Smooth muscle cell (in vitro differentiated cells): ENCODE data around the gene SLC9B2. TPM values are rescaled to one million over a fixed set of nuclear protein-coding genes. Genes with fewer than 3 reads are reported as not detected.

Experiments used
- DNase-seq: peaks from one replicate; lab custom pipeline; 2025; ENCODE audit not compliant: unreplicated experiment; lab: John Stamatoyannopoulos, UW
- H2AFZ ChIP-seq: fragments of 200-600 bp; sonication (generic); 2 replicates; pipeline ENCODE4 v1.6.0; 2016; ENCODE audit warnings: antibody characterized with exemption, low read depth, mild to moderate bottlenecking
- H3F3A ChIP-seq: fragments of 200-600 bp; sonication (generic); 2 replicates; pipeline ENCODE4 v1.6.0; 2017; ENCODE audit warnings: antibody characterized with exemption, low read depth
- H3K27ac ChIP-seq: fragments of 200-600 bp; sonication (generic); 2 replicates; pipeline ENCODE4 v1.5.1; 2016; ENCODE audit warnings: low read depth, mild to moderate bottlenecking
- H3K27me3 ChIP-seq: fragments of 200-600 bp; sonication (generic); 2 replicates; pipeline ENCODE4 v1.6.1; 2016; ENCODE audit warnings: low read depth, mild to moderate bottlenecking
- H3K36me3 ChIP-seq: fragments of 200-600 bp; sonication (generic); 2 replicates; pipeline ENCODE4 v1.5.1; 2016; ENCODE audit warnings: low read depth
- H3K4me1 ChIP-seq: fragments of 200-600 bp; sonication (generic); 2 replicates; pipeline ENCODE4 v1.5.1; 2016; ENCODE audit warnings: low read depth
- H3K4me2 ChIP-seq: fragments of 200-600 bp; sonication (generic); 2 replicates; pipeline ENCODE4 v1.6.0; 2016; ENCODE audit warnings: mild to moderate bottlenecking
- H3K4me3 ChIP-seq: fragments of 200-600 bp; sonication (generic); 2 replicates; pipeline ENCODE4 v1.5.1; 2016; ENCODE audit warnings: mild to moderate bottlenecking
- H3K79me2 ChIP-seq: fragments of 200-600 bp; sonication (generic); 2 replicates; pipeline ENCODE4 v1.6.0; 2016; ENCODE audit warnings: low read depth, mild to moderate bottlenecking
- H3K9ac ChIP-seq: fragments of 200-600 bp; sonication (generic); 2 replicates; pipeline ENCODE4 v1.6.0; 2016; ENCODE audit warnings: low read depth
- H3K9me3 ChIP-seq: fragments of 200-600 bp; sonication (generic); replicated peaks from 2 replicates; pipeline ENCODE4 v1.5.1; 2016; ENCODE audit warnings: low read depth
- H4K20me1 ChIP-seq: fragments of 200-600 bp; sonication (generic); 2 replicates; pipeline ENCODE4 v1.6.0; 2016; ENCODE audit warnings: low read depth
- CTCF ChIP-seq: fragments of 200-600 bp; sonication (generic); IDR thresholded peaks from 2 replicates; pipeline ENCODE4 v1.5.1; 2017; ENCODE audit warnings: borderline replicate concordance, mild to moderate bottlenecking, antibody characterized with exemption; ENCODE audit not compliant: insufficient read depth, poor library complexity, severe bottlenecking
- WGBS: methylation state at CpG from one replicate; pipeline ENCODE4 v1.1.7; 2016; ENCODE audit warnings: low lambda C conversion rate; 5-methylcytosine and 5-hydroxymethylcytosine counted together
- polyA plus RNA-seq: library from polyadenylated mRNA; unstranded; fragments of >200 nt; fragmentation: Nextera tagmentation; extraction: Ambion mirVana; gene quantifications from 2 replicates; pipeline ENCODE4 v1.2.1, GENCODE V29; 2016
- total RNA-seq: library from RNA; depleted of rRNA; stranded (reverse); fragments of >200 nt; gene quantifications from 2 replicates; pipeline ENCODE4 v1.2.3, GENCODE V29; 2014

Gene SLC9B2
- total and polyA plus RNA-seq, 2 experiments from 2014 or later = 4.5 to 11.2 TPM

- no peaks in the 10 kb centered on the region for H3K36me3 ChIP-seq
- no peak overlapping the region for H3K27ac ChIP-seq
- H3K79me2 ChIP-seq = no peaks in the 10 kb centered on the region
- no peaks in the 10 kb centered on the region for H3K9me3 ChIP-seq
- H3K4me1 ChIP-seq = no peaks in the 10 kb centered on the region
- no peak for DNase-seq
- H3K9ac ChIP-seq = no peak overlapping the region
- no peak for TF ChIP-seq CTCF
- H3F3A ChIP-seq = no peaks in the 10 kb centered on the region
- H2AFZ ChIP-seq = no peak overlapping the region
- 97% methylated on average over 1 of the region's 1 CpG for WGBS
- H3K4me3 ChIP-seq = no peak overlapping the region
- H4K20me1 ChIP-seq = no peaks in the 10 kb centered on the region
- H3K4me2 ChIP-seq = no peak overlapping the region
- H3K27me3 ChIP-seq = no peaks in the 10 kb centered on the region
These were observed 49.7 kb downstream of the SLC9B2 start for GRCh38 chr4:103026868-103027267.

- WGBS = 95% methylated on average over 3 of the region's 3 CpGs
- Histone ChIP-seq H2AFZ (no peak overlapping the region), H3K4me1 (no peaks in the 10 kb centered on the region), H4K20me1 (no peaks in the 10 kb centered on the region), H3K27me3 (no peaks in the 10 kb centered on the region), H3F3A (no peaks in the 10 kb centered on the region), H3K36me3 (no peaks in the 10 kb centered on the region), H3K79me2 (no peaks in the 10 kb centered on the region), H3K9me3 (no peaks in the 10 kb centered on the region), H3K9ac (no peak overlapping the region), H3K27ac (no peak overlapping the region), H3K4me2 (no peak overlapping the region), H3K4me3 (no peak overlapping the region)
- no peak for DNase-seq
- TF ChIP-seq CTCF = no peak
These were observed 51.6 kb downstream of the SLC9B2 start for GRCh38 chr4:103024996-103025395.

GRCh38 chr4:103021120-103021519, 55.4 kb downstream of the SLC9B2 start:
- no peaks in the 10 kb centered on the region for H3K4me1 ChIP-seq
- TF ChIP-seq CTCF = no peak
- H3F3A ChIP-seq = no peaks in the 10 kb centered on the region
- no peak overlapping the region for H3K27ac ChIP-seq
- H3K79me2 ChIP-seq = no peaks in the 10 kb centered on the region
- H3K9me3 ChIP-seq = no peaks in the 10 kb centered on the region
- no peaks in the 10 kb centered on the region for H3K27me3 ChIP-seq
- no peaks in the 10 kb centered on the region for H3K36me3 ChIP-seq
- DNase-seq = no peak
- H3K9ac ChIP-seq = no peak overlapping the region
- H3K4me3 ChIP-seq = no peak overlapping the region
- 100% methylated on average over 2 of the region's 2 CpGs for WGBS
- H4K20me1 ChIP-seq = no peaks in the 10 kb centered on the region
- no peak overlapping the region for H3K4me2 ChIP-seq
- no peak overlapping the region for H2AFZ ChIP-seq

GRCh38 chr4:103019308-103020124, 57.0 kb downstream of the SLC9B2 start, which contains the start of gene SLC9B1:
SLC9B1 (minus strand) TSS chr4:103019705; CDS start chr4:102991711, 27,994 bp downstream.
- Histone ChIP-seq H3K79me2 (no peaks in the 10 kb centered on the region), H3K4me1 (no peaks in the 10 kb centered on the region), H3K4me2 (no peak within 1 kb of the TSS), H3K27me3 (no peaks in the 10 kb centered on the region), H3K36me3 (no peaks in the 10 kb centered on the region), H3K9ac (no peak within 1 kb of the TSS), H2AFZ (no peak within 1 kb of the TSS), H3K4me3 (no peak within 1 kb of the TSS), H3K9me3 (no peaks in the 10 kb centered on the region), H4K20me1 (no peaks in the 10 kb centered on the region), H3F3A (no peaks in the 10 kb centered on the region), H3K27ac (no peak within 1 kb of the TSS)
- no peak for TF ChIP-seq CTCF
- no peak for DNase-seq
- 95% methylated on average over 45 of the region's 46 CpGs for WGBS
